A673 (cell line): ENCODE measurements around the gene MCCD1.

Experiments used
- EZH2 ChIP-seq: fragments of 200-600 bp; sonication (generic); IDR thresholded peaks from 2 replicates; pipeline ENCODE4 v1.6.1; 2017; ENCODE audit warnings: borderline replicate concordance, low read depth, mild to moderate bottlenecking, mixed read lengths, antibody characterized with exemption, low read length; ENCODE audit not compliant: poor library complexity, severe bottlenecking
- TF ChIP-seq, protein P1 (sequence below): fragments of 300-800, 200-600 bp; sonication (generic); conservative IDR thresholded peaks from 2 replicates; pipeline ENCODE4 v1.5.1; 2017; ENCODE audit warnings: low read depth, mild to moderate bottlenecking, antibody characterized with exemption, low read length, moderate library complexity, mixed read lengths

DNA sequence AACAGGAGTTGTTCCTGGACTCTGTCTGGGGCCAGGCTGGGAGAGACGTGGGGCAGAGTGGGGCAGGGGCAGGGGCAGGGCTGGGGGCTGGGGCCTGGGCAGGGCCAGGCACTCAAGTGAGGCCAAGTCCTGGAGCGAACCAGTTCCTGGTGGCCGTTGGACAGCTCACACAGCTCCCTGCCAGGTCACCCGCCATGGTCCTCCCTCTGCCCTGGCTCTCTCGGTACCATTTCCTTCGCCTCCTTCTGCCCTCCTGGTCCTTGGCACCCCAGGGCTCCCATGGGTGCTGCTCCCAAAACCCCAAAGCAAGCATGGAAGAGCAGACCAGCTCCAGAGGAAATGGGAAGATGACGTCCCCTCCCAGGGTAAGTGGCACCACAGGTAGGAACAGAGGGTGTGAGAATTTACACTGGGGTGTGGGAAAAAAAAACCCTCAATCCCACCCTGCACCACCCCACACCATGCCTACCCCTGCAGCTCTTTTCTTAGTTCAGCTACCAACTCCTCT is at the start of gene MCCD1:
- no peak for TF ChIP-seq EZH2
- TF ChIP-seq, protein P1, sequence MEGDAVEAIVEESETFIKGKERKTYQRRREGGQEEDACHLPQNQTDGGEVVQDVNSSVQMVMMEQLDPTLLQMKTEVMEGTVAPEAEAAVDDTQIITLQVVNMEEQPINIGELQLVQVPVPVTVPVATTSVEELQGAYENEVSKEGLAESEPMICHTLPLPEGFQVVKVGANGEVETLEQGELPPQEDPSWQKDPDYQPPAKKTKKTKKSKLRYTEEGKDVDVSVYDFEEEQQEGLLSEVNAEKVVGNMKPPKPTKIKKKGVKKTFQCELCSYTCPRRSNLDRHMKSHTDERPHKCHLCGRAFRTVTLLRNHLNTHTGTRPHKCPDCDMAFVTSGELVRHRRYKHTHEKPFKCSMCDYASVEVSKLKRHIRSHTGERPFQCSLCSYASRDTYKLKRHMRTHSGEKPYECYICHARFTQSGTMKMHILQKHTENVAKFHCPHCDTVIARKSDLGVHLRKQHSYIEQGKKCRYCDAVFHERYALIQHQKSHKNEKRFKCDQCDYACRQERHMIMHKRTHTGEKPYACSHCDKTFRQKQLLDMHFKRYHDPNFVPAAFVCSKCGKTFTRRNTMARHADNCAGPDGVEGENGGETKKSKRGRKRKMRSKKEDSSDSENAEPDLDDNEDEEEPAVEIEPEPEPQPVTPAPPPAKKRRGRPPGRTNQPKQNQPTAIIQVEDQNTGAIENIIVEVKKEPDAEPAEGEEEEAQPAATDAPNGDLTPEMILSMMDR = no peak
